Smooth muscle cell (in vitro differentiated cells): ENCODE results near the gene PCSK6. TPM values are rescaled to one million over a fixed set of nuclear protein-coding genes. Genes with fewer than 3 reads are reported as not detected.
"Not testable (repeated sequence)": the region's sequence is repeated elsewhere in the genome, so short reads cannot be mapped to it uniquely, and the experiment has no call there.

ENCODE experiments used
- DNase-seq: peaks from one replicate; lab custom pipeline; 2025; ENCODE audit not compliant: unreplicated experiment; lab: John Stamatoyannopoulos, UW
- H2AFZ ChIP-seq: fragments of 200-600 bp; sonication (generic); 2 replicates; pipeline ENCODE4 v1.6.0; 2016; ENCODE audit warnings: antibody characterized with exemption, low read depth, mild to moderate bottlenecking
- H3F3A ChIP-seq: fragments of 200-600 bp; sonication (generic); 2 replicates; pipeline ENCODE4 v1.6.0; 2017; ENCODE audit warnings: antibody characterized with exemption, low read depth
- H3K27ac ChIP-seq: fragments of 200-600 bp; sonication (generic); 2 replicates; pipeline ENCODE4 v1.5.1; 2016; ENCODE audit warnings: low read depth, mild to moderate bottlenecking
- H3K27me3 ChIP-seq: fragments of 200-600 bp; sonication (generic); 2 replicates; pipeline ENCODE4 v1.6.1; 2016; ENCODE audit warnings: low read depth, mild to moderate bottlenecking
- H3K36me3 ChIP-seq: fragments of 200-600 bp; sonication (generic); 2 replicates; pipeline ENCODE4 v1.5.1; 2016; ENCODE audit warnings: low read depth
- H3K4me1 ChIP-seq: fragments of 200-600 bp; sonication (generic); 2 replicates; pipeline ENCODE4 v1.5.1; 2016; ENCODE audit warnings: low read depth
- H3K4me2 ChIP-seq: fragments of 200-600 bp; sonication (generic); 2 replicates; pipeline ENCODE4 v1.6.0; 2016; ENCODE audit warnings: mild to moderate bottlenecking
- H3K4me3 ChIP-seq: fragments of 200-600 bp; sonication (generic); 2 replicates; pipeline ENCODE4 v1.5.1; 2016; ENCODE audit warnings: mild to moderate bottlenecking
- H3K79me2 ChIP-seq: fragments of 200-600 bp; sonication (generic); 2 replicates; pipeline ENCODE4 v1.6.0; 2016; ENCODE audit warnings: low read depth, mild to moderate bottlenecking
- H3K9ac ChIP-seq: fragments of 200-600 bp; sonication (generic); 2 replicates; pipeline ENCODE4 v1.6.0; 2016; ENCODE audit warnings: low read depth
- H3K9me3 ChIP-seq: fragments of 200-600 bp; sonication (generic); replicated peaks from 2 replicates; pipeline ENCODE4 v1.5.1; 2016; ENCODE audit warnings: low read depth
- H4K20me1 ChIP-seq: fragments of 200-600 bp; sonication (generic); 2 replicates; pipeline ENCODE4 v1.6.0; 2016; ENCODE audit warnings: low read depth
- CTCF ChIP-seq: fragments of 200-600 bp; sonication (generic); IDR thresholded peaks from 2 replicates; pipeline ENCODE4 v1.5.1; 2017; ENCODE audit warnings: borderline replicate concordance, mild to moderate bottlenecking, antibody characterized with exemption; ENCODE audit not compliant: insufficient read depth, poor library complexity, severe bottlenecking
- WGBS: methylation state at CpG from one replicate; pipeline ENCODE4 v1.1.7; 2016; ENCODE audit warnings: low lambda C conversion rate; 5-methylcytosine and 5-hydroxymethylcytosine counted together
- polyA plus RNA-seq: library from polyadenylated mRNA; unstranded; fragments of >200 nt; fragmentation: Nextera tagmentation; extraction: Ambion mirVana; gene quantifications from 2 replicates; pipeline ENCODE4 v1.2.1, GENCODE V29; 2016
- total RNA-seq: library from RNA; depleted of rRNA; stranded (reverse); fragments of >200 nt; gene quantifications from 2 replicates; pipeline ENCODE4 v1.2.3, GENCODE V29; 2014

The PCSK6 gene
- total and polyA plus RNA-seq, 2 experiments from 2014 or later = 17.5 TPM

GRCh38 chr15:101293122-101293521 is 196.4 kb downstream of the PCSK6 start:
- Histone ChIP-seq H3K4me2 (peak overlapping the region; percentile 93), H3K4me3 (peak overlapping the region; percentile 82), H3K9me3 (no peaks in the 10 kb centered on the region), H3K4me1 (peaks cover 19% of the 10 kb centered on the region), H3K27ac (no peak overlapping the region), H3F3A (no peaks in the 10 kb centered on the region), H3K27me3 (no peaks in the 10 kb centered on the region), H3K36me3 (peaks cover 3% of the 10 kb centered on the region), H4K20me1 (peaks cover 61% of the 10 kb centered on the region), H3K79me2 (peaks cover 66% of the 10 kb centered on the region), H3K9ac (peak overlapping the region; percentile 87), H2AFZ (no peak overlapping the region)
- TF ChIP-seq CTCF = no peak
- 85% methylated on average over 10 of the region's 10 CpGs for WGBS
- DNase-seq = no peak

DNA sequence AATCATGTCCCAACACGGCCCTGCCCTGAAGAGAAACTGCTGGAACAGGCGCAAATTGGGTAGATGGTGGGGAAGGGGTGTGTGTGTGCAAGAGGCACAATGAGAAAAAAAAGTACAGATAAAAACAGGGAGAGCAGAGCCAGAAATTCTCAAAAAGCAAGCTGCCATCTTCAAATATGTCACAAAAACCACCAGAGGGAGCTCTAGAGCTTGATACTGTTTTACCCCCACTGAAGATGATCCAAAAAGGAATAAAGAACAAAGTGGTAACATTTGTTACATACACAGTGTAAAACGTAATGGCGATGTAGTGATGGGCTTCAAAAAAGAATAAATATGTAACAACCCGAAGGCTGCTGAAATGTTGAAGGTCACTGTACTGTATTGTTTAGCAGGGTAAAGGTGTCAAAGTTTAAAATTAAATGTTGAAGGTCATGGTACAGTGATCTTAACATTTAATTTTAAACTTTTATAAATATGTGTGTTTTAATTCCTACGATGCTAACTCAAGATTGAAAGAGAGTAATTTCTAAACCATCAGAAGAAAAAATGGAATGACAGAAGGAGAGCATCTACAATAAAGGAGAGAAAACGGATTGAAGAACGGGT is 200.5 kb downstream of the PCSK6 start:
- H4K20me1 ChIP-seq = peaks cover 82% of the 10 kb centered on the region
- H3K4me1 ChIP-seq = peaks cover 12% of the 10 kb centered on the region
- H3K79me2 ChIP-seq = peaks cover 74% of the 10 kb centered on the region
- H3K9me3 ChIP-seq = no peaks in the 10 kb centered on the region
- no peak overlapping the region for H3K4me2 ChIP-seq
- no peak overlapping the region for H3K4me3 ChIP-seq
- no peak overlapping the region for H3K9ac ChIP-seq
- H3K36me3 ChIP-seq = peaks cover 33% of the 10 kb centered on the region
- TF ChIP-seq CTCF = peak; percentile 62
- WGBS = 90% methylated on average over 8 of the region's 8 CpGs
- no peaks in the 10 kb centered on the region for H3K27me3 ChIP-seq
- H2AFZ ChIP-seq = no peak overlapping the region
- no peaks in the 10 kb centered on the region for H3F3A ChIP-seq
- H3K27ac ChIP-seq = no peak overlapping the region
- DNase-seq = no peak

GRCh38 chr15:101287342-101287741 is 202.2 kb downstream of the PCSK6 start:
- Histone ChIP-seq H4K20me1 (peaks cover 68% of the 10 kb centered on the region), H3K79me2 (peaks cover 57% of the 10 kb centered on the region), H3K36me3 (peaks cover 34% of the 10 kb centered on the region)
- H3K27me3 ChIP-seq, H3K9ac ChIP-seq, DNase-seq, H3F3A ChIP-seq, H3K4me1 ChIP-seq, H3K4me2 ChIP-seq, H3K4me3 ChIP-seq, H3K27ac ChIP-seq, H3K9me3 ChIP-seq, H2AFZ ChIP-seq: not testable (repeated sequence)
- 89% methylated on average over 6 of the region's 6 CpGs for WGBS

DNA sequence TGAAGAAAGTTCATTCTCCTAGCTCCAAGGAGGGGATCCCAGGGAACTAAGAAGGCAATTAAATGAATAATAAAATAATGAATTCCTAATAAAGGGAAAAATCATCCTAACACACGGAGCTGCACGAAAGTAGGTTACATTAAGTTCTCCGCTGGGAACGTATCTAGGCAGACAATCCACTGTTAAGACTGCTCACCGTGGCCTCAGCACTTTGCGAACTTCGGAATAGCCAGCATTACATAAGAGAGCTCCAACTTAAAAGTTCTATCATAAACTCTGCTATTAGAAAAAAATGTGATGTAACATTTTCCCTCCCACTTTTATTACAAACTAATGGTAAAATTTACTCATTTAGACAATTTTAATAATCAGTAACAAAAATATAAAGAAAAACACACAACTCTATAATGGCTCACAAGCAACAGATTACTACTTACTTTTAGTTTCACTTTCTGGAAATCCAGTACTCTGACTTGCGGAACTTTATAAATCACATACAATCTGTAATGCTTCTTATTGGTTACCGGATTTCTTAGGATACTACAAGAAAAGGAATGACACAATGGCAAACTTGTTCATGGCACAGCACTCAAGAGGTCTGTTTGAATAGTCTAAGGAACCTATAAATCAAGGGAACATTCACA is 202.9 kb downstream of the PCSK6 start:
- peaks cover 50% of the 10 kb centered on the region for H3K79me2 ChIP-seq

More for the DNA sequence above, 202.9 kb downstream of the PCSK6 start:
- Histone ChIP-seq H3K27ac (no peak overlapping the region), H3K4me2 (no peak overlapping the region), H3K9me3 (no peaks in the 10 kb centered on the region), H3K9ac (no peak overlapping the region), H3F3A (no peaks in the 10 kb centered on the region), H3K4me1 (no peaks in the 10 kb centered on the region), H3K4me3 (no peak overlapping the region), H4K20me1 (peaks cover 60% of the 10 kb centered on the region), H2AFZ (no peak overlapping the region), H3K27me3 (no peaks in the 10 kb centered on the region), H3K36me3 (peaks cover 36% of the 10 kb centered on the region)
- no peak for TF ChIP-seq CTCF
- DNase-seq = no peak
- 94% methylated on average over 9 of the region's 9 CpGs for WGBS
